GM18867 (cell line): ENCODE measurements around the gene ST14.

Experiments
- ATAC-seq: cut with Tn5 transposase; IDR thresholded peaks from one replicate; pipeline ENCODE4 v1.9.1; 2021; ENCODE audit warnings: mild to moderate bottlenecking, moderate library complexity; ENCODE audit not compliant: unreplicated experiment

Gene ST14

GRCh38 chr11:130159657-130160497, at the start of gene ST14:
TSS of gene ST14 (plus strand) at chr11:130159782. CDS start at chr11:130159980, 198 bp downstream.
- no peak for ATAC-seq

- ATAC-seq, result no peak
Measured at GRCh38 chr11:130110339-130111108, 49.1 kb upstream of the ST14 start.

- no peak for ATAC-seq
Measured at GRCh38 chr11:130112071-130112830, 47.3 kb upstream of the ST14 start.

- no peak for ATAC-seq
Measured at GRCh38 chr11:130114281-130114680, 45.3 kb upstream of the ST14 start.

GRCh38 chr11:130114726-130115125, 44.9 kb upstream of the ST14 start:
- no peak for ATAC-seq

- no peak for ATAC-seq
Measured at GRCh38 chr11:130115218-130115617, 44.4 kb upstream of the ST14 start.

- ATAC-seq, result peak; percentile 96
Measured at GRCh38 chr11:130118165-130118564, 41.4 kb upstream of the ST14 start.

GRCh38 chr11:130118636-130119387, 40.8 kb upstream of the ST14 start:
- peak; percentile 42 for ATAC-seq

GRCh38 chr11:130120045-130120444, 39.5 kb upstream of the ST14 start:
- no peak for ATAC-seq

- no peak for ATAC-seq
Measured at GRCh38 chr11:130121445-130121978, 38.1 kb upstream of the ST14 start.

- ATAC-seq, result no peak
Measured at GRCh38 chr11:130122141-130122575, 37.4 kb upstream of the ST14 start.

- ATAC-seq, result no peak
Measured at GRCh38 chr11:130123414-130124040, 36.1 kb upstream of the ST14 start.

GRCh38 chr11:130124096-130124495, 35.5 kb upstream of the ST14 start:
- no peak for ATAC-seq

- ATAC-seq, result no peak
Measured at GRCh38 chr11:130125638-130126037, 33.9 kb upstream of the ST14 start.

- ATAC-seq, result no peak
Measured at GRCh38 chr11:130126516-130126915, 33.1 kb upstream of the ST14 start.

- ATAC-seq, result no peak
Measured at GRCh38 chr11:130127509-130127908, 32.1 kb upstream of the ST14 start.

- ATAC-seq, result no peak
Measured at GRCh38 chr11:130128626-130129025, 31.0 kb upstream of the ST14 start.

- ATAC-seq, result no peak
Measured at GRCh38 chr11:130129922-130130321, 29.7 kb upstream of the ST14 start.

- peak; percentile 84 for ATAC-seq
Measured at GRCh38 chr11:130131961-130132850, 27.4 kb upstream of the ST14 start.
